Ishikawa (cell line): ENCODE data around the gene ATF7IP2.

Source experiments
- CEBPB ChIP-seq: IDR thresholded peaks from 2 replicates; pipeline ENCODE4 v1.6.1; 2012
- CREB1 ChIP-seq: IDR thresholded peaks from 2 replicates; pipeline ENCODE4 v1.6.1; 2012; ENCODE audit warnings: low read depth
- EGR1 ChIP-seq: IDR thresholded peaks from 2 replicates; pipeline ENCODE4 v1.6.1; 2012
- EP300 ChIP-seq: IDR thresholded peaks from 2 replicates; pipeline ENCODE4 v1.6.1; 2012; ENCODE audit warnings: borderline replicate concordance
- FOXM1 ChIP-seq: IDR thresholded peaks from 2 replicates; pipeline ENCODE4 v1.6.1; 2012; ENCODE audit warnings: low read depth, borderline replicate concordance
- NFIC ChIP-seq: IDR thresholded peaks from 2 replicates; pipeline ENCODE4 v1.6.1; 2012
- RAD21 ChIP-seq: IDR thresholded peaks from 2 replicates; pipeline ENCODE4 v1.6.1; 2012; ENCODE audit warnings: low read depth
- TAF1 ChIP-seq: IDR thresholded peaks from 2 replicates; pipeline ENCODE4 v1.6.1; 2012; ENCODE audit warnings: low read depth, mild to moderate bottlenecking
- TCF12 ChIP-seq: IDR thresholded peaks from 2 replicates; pipeline ENCODE4 v1.6.1; 2012; ENCODE audit warnings: low read depth
- TEAD4 ChIP-seq: IDR thresholded peaks from 2 replicates; pipeline ENCODE4 v1.6.1; 2012
- YY1 ChIP-seq: IDR thresholded peaks from 2 replicates; pipeline ENCODE4 v1.6.1; 2012; ENCODE audit warnings: low read depth
- ZBTB7A ChIP-seq: IDR thresholded peaks from 2 replicates; pipeline ENCODE4 v1.6.1; 2012; ENCODE audit warnings: low read depth
- TF ChIP-seq, protein P1 (sequence below): IDR thresholded peaks from 2 replicates; pipeline ENCODE4 v1.6.1; 2012
- TF ChIP-seq, protein P2 (sequence below): IDR thresholded peaks from 2 replicates; pipeline ENCODE4 v1.6.1; 2012
- TF ChIP-seq, protein P3 (sequence below): IDR thresholded peaks from 2 replicates; pipeline ENCODE4 v1.6.1; 2012; ENCODE audit warnings: low read depth, mild to moderate bottlenecking

The ATF7IP2 gene

DNA sequence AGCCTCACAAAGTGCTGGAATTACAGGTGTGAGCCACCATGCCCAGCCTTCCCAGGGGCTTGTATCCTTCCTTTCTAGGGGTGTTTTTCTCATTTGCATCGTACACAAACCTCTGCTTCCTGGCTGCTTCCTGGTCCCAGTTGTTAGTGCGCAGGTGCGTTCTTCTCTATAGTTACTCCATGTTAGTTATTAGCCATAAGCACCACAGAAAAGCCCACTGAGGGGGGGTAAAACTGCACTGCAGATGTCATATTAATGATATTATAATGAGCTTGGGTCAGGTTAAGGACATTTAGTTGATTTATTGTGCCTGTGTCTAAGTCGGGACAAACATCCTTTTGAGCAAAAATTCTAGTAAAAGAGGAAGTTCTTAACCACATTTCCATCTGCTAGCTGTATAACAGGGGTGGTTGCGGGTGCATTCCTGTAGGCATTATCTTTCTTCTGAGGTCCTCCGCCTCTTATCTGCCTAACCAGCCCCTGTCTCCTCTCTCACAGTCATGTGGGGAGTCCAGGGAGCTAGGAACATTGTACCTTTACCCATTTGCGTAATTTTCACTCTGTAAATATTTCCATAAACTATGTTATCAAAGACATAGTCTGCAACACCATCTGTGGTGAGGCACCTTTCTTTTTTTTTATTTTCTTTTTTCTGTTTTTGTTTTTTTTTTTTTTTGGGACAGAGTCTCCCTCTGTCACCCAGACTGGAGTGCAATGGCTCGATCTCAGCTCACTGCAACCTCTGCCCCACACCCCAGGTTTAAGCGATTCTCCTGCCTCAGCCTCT, 23.6 kb upstream of the ATF7IP2 start:
- TF ChIP-seq TCF12 (no peak), YY1 (no peak), NFIC (no peak), FOXM1 (no peak)
- TF ChIP-seq, protein P1, sequence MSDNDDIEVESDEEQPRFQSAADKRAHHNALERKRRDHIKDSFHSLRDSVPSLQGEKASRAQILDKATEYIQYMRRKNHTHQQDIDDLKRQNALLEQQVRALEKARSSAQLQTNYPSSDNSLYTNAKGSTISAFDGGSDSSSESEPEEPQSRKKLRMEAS = no peak
- TF ChIP-seq, protein P2, sequence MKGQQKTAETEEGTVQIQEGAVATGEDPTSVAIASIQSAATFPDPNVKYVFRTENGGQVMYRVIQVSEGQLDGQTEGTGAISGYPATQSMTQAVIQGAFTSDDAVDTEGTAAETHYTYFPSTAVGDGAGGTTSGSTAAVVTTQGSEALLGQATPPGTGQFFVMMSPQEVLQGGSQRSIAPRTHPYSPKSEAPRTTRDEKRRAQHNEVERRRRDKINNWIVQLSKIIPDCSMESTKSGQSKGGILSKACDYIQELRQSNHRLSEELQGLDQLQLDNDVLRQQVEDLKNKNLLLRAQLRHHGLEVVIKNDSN = no peak

DNA sequence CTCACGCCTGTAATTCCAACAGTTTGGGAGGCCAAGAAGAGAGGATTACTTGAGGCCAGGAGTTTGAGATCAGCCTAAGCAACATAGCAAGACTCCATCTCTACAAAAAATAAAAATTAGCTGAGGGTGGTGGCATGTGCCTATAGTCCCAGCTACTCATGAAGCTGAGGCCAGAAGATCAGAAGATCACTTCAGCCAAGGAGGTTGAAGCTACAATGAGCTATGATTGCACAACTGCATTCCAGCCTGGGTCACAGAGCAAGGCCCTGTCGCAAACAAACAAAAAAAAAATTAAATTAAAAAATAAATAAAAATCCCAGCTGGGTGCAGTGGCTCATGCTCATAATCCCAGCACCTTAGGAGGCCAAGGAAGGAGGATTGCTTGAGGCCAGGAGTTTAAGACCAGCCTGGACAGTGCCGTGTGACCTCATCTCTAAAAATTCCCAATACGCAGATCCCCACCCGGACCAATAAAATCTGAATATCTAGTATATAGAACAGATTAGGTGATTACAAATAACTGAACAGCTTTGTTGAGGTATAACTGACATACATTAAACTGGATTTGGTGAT, 18.2 kb upstream of the ATF7IP2 start:
- TF ChIP-seq YY1 = no peak
- TF ChIP-seq, protein P2 = no peak
- peak; percentile 79; the same call in 1 of the 2 replicates for TF ChIP-seq CEBPB
- 0 out of 2 replicates have a peak, but pooled peaks have one; percentile 30 for TF ChIP-seq TEAD4

DNA sequence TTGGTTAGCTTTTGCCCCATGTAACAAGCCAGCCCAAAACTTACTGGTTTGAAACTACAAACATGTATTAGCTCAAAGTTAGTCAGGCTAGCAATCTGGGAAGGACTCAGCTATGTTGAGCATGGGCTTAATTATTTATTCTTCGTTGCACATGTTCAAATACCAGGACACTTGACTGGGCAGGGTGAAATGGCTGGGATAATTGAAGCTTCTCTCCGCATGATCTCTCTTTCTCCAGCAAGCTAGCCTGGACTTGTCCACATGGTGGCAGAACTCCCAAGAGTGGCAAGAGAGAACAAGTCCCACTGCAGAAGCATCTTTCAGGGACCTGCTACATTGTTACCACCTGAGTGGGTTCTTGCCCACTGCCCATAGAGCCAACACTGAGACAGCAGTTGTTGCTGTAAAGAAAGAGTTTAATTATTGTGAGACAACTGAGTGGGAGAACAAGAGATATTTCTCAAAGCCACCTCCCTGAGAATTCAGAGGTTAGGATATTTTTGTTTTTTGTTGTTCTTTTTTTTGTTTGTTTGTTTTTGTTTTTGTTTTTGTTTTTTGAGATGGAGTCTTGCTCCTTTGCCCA, 16.8 kb upstream of the ATF7IP2 start:
- no peak for TF ChIP-seq EP300
- TF ChIP-seq TEAD4 = no peak
- peak; percentile 49 for TF ChIP-seq RAD21
- no peak for TF ChIP-seq FOXM1
- no peak for TF ChIP-seq ZBTB7A

DNA sequence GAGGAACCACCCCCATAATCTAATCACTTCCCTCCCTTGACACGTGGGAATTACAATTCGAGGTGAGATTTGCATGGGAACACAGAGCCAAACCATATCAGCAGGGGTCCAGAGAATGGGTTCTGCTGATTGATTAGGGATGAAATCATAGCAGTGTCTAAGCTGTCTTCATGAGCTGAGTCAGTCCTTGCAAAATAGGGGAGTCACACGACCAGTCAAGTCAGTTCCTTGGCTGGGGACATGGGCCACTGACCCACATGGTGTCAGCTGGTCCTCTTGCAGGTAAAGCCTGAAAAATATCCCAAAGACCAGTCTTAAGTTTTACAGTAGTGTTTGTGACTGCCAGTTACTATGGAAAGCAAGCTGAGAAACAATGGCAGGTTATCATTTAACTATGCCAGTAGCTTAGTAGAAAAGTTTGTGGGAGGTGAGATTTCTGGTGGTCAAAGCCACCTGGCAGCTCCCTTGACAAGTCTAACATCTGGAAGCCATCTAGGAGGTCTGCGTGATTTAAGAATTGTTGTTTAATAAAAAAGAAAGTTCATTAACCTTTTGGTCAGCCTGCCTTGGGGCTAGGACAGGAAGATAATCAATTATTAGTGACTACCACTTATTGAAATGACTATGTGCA, 15.7 kb upstream of the ATF7IP2 start:
- TF ChIP-seq, protein P1 = no peak
- TF ChIP-seq EP300 (no peak), YY1 (no peak)

DNA sequence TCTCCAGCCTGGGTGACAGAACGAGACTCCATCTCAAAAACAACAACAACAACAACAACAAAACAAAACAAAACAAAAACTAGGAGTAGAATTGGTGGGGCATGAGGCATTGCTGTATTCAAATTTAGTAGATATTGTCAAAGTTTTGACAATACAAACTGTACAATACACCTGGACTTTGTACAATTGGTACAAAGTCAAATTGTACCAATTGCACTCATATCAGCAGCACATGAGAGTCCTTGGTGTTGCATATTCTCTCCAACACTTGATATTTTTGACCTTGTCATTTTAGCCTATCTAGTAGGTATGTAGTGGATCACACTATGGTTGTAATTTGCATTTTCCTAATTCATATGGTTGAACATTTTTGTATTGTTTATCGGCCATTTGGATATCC, 14.3 kb upstream of the ATF7IP2 start:
- TF ChIP-seq, protein P2 = no peak
- TF ChIP-seq FOXM1 (no peak), CREB1 (no peak), YY1 (no peak), RAD21 (no peak), EP300 (no peak), TEAD4 (no peak)

DNA sequence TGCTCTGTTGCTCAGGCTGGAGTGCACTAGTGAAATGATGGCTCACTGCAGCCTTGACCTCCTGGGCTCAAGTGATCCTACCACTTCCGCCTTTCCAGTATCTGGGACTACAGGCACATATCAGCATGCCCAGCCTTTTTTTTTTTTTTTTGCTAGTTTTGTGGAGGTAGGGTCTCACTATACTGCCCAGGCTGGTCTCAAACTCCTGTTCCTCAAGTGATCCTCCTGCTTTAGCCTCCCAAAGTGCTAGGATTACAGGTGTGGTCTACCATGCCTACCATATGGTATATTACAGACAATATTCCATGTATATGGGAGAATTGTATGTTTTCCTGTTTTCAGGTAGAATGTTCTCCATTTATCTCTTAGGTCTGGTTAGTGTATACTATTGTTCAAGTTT, 12.3 kb upstream of the ATF7IP2 start:
- TF ChIP-seq, protein P3, sequence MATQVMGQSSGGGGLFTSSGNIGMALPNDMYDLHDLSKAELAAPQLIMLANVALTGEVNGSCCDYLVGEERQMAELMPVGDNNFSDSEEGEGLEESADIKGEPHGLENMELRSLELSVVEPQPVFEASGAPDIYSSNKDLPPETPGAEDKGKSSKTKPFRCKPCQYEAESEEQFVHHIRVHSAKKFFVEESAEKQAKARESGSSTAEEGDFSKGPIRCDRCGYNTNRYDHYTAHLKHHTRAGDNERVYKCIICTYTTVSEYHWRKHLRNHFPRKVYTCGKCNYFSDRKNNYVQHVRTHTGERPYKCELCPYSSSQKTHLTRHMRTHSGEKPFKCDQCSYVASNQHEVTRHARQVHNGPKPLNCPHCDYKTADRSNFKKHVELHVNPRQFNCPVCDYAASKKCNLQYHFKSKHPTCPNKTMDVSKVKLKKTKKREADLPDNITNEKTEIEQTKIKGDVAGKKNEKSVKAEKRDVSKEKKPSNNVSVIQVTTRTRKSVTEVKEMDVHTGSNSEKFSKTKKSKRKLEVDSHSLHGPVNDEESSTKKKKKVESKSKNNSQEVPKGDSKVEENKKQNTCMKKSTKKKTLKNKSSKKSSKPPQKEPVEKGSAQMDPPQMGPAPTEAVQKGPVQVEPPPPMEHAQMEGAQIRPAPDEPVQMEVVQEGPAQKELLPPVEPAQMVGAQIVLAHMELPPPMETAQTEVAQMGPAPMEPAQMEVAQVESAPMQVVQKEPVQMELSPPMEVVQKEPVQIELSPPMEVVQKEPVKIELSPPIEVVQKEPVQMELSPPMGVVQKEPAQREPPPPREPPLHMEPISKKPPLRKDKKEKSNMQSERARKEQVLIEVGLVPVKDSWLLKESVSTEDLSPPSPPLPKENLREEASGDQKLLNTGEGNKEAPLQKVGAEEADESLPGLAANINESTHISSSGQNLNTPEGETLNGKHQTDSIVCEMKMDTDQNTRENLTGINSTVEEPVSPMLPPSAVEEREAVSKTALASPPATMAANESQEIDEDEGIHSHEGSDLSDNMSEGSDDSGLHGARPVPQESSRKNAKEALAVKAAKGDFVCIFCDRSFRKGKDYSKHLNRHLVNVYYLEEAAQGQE = no peak
- TF ChIP-seq, protein P1 = no peak
- TF ChIP-seq, protein P2 = no peak
- no peak for TF ChIP-seq EP300
- TF ChIP-seq NFIC = no peak

DNA sequence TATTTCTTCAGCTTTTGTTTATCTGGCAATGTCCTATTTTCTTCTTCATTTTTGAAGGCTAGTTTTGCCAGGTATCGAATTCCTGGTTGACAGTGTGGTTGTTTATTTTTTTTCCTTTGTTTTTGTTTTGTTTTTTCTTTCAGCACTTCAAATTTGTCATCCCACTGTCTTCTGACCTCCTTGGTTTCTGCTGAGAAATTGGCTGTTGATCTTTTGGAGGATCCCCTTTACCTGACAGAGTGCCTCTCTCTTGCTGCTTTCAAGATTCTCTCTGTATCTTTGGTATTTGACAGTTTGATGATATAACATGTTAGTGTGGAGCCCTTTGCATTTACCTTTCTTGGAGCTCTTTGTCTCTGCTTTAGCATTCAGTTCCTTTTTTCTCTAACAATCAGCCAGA, 9.6 kb upstream of the ATF7IP2 start:
- TF ChIP-seq EGR1 (no peak), ZBTB7A (no peak), TEAD4 (no peak), CREB1 (no peak), NFIC (no peak), TCF12 (no peak), FOXM1 (no peak), YY1 (no peak), RAD21 (no peak), TAF1 (no peak), EP300 (no peak), CEBPB (no peak)
- TF ChIP-seq, protein P1 = no peak
- TF ChIP-seq, protein P2 = no peak
- TF ChIP-seq, protein P3 = no peak
